ENCODE results near the gene SLCO4A1. TPM values are rescaled to one million over a fixed set of nuclear protein-coding genes. Genes with fewer than 3 reads are reported as not detected.
A peak's percentile ranks its signal among the peaks of the same experiment; 100 is the strongest.

The SLCO4A1 gene, protein sequence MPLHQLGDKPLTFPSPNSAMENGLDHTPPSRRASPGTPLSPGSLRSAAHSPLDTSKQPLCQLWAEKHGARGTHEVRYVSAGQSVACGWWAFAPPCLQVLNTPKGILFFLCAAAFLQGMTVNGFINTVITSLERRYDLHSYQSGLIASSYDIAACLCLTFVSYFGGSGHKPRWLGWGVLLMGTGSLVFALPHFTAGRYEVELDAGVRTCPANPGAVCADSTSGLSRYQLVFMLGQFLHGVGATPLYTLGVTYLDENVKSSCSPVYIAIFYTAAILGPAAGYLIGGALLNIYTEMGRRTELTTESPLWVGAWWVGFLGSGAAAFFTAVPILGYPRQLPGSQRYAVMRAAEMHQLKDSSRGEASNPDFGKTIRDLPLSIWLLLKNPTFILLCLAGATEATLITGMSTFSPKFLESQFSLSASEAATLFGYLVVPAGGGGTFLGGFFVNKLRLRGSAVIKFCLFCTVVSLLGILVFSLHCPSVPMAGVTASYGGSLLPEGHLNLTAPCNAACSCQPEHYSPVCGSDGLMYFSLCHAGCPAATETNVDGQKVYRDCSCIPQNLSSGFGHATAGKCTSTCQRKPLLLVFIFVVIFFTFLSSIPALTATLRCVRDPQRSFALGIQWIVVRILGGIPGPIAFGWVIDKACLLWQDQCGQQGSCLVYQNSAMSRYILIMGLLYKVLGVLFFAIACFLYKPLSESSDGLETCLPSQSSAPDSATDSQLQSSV
- 0.22 TPM in 1 of 2 replicates, not detected in the other for total RNA-seq (2014; rRNA removed; shearing (Covaris generic))
- polyA plus RNA-seq (2016; fragmentation: Nextera tagmentation; extraction: Ambion mirVana), result 0.10 and 0.43 TPM in 2 replicates

DNA sequence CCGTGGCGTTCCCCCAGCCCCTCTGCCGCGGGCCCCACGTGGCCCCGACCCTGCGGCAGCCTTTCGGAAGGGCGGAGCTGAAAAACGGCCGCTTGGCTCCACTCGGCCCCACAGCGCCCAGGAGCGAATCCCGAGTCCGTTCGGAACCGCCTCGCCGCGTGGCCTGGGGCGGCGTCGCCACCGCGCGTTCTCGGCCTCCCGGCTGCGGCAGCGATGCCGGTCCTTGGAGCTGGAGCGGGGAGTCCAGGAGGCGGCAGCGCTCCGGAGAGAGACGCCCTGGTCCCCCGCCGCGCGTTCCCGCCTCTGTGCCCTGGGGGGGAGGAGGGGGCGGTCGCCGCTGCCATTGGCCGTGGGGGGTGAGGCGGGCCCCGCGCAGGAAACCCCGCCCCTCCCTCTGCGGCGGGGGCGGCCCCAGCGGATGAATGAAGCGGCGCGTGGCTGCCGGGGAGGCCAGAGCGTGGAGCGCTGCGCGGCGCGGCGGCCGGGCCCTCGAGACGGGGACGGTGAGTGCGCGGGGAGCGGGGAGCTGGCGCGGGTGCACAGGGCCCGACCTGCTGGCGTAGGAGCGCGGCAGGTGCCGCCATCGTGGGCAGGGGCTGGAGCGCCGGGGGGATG is at the start of gene SLCO4A1:
Gene SLCO4A1 (plus strand): TSS at position 453 of the 615 bp plus-strand sequence. CDS start 13,952 bp downstream, outside the sequence.
- no peak within 1 kb of the TSS; the same call in 1 of the 2 replicates for H3K9ac ChIP-seq

DNA sequence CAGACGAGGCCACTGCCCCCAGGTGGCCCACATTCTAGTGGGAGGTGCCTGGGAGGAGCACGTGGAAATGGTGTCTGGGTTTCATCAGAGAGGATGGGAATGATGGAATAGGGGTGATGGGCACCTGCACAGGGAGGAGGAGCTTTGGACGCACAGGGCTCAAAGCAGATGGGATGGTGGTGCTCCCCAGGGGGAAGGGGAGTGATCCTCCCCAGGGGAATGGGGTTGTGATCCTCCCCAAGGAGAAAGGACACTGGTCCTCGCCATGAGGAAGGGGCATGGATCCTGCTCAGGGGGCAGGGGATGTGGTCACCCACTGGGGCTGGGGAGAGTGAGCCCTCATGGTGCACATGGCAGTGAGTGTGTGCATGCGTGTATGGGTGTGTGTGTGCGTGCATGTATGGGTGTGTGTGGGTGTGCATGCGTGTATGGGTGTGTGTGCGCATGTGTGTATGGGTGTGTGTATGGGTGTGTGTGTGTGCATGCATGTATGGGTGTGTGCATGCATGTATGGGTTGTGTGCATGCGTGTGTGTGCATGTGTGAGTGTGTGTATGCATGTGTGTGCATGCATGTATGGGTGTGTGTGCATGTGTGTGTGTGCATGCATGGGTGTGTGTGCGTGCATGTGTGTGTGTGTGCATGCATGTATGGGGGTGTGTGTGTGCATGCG is 49.7 kb upstream of the SLCO4A1 start:
- H3F3A ChIP-seq (ENCODE audit: insufficient read depth), result no peaks in the 10 kb centered on the region
- H3K4me2 ChIP-seq (ENCODE audit: unreplicated experiment), result no peak overlapping the region
- WGBS, 2 experiments (ENCODE audit: low coverage in 1 of 2, low lambda C conversion rate in 2 of 2, missing lambda C conversion rate in 2 of 2), result 60 to 66% methylated on average over 11 of the region's 11 CpGs
- H3K9me3 ChIP-seq (ENCODE audit: low read depth), result no peaks in the 10 kb centered on the region
- no peak overlapping the region for H2AFZ ChIP-seq
- 0 out of 2 replicates have a peak, but pooled peaks cover 10% of the 10 kb centered on the region for H3K27me3 ChIP-seq (replicated peaks; ENCODE audit: insufficient read depth)
- H3K9ac ChIP-seq, result no peak overlapping the region
- no peaks in the 10 kb centered on the region for H3K79me2 ChIP-seq (ENCODE audit: insufficient read depth)
- no peak for TF ChIP-seq EZH2phosphoT487 (IDR thresholded peaks at IDR 0.05; ENCODE audit: insufficient read depth, low read depth)
- no peak for TF ChIP-seq EZH2 (IDR thresholded peaks at IDR 0.05; ENCODE audit: insufficient read depth, poor library complexity, severe bottlenecking)
- H3K9me2 ChIP-seq (ENCODE audit: insufficient read depth), result no peaks in the 10 kb centered on the region
- H4K20me1 ChIP-seq (ENCODE audit: insufficient read depth), result no peaks in the 10 kb centered on the region
- no peak overlapping the region for H3K27ac ChIP-seq
- no peak for DNase-seq
- in situ Hi-C loops (cut with MboI), result no loop called here
- peaks cover 21% of the 10 kb centered on the region for H3K4me1 ChIP-seq (ENCODE audit: insufficient read depth)
- H3K4me3 ChIP-seq, result no peak overlapping the region
- no peaks in the 10 kb centered on the region for H3K36me3 ChIP-seq (ENCODE audit: low read depth)

More for the DNA sequence above, at the start of gene SLCO4A1:
- peak within 1 kb of the TSS; percentile 55 for H3K4me3 ChIP-seq
- in situ Hi-C loops (cut with MboI), result no loop called here
- no peak for TF ChIP-seq EZH2 (IDR thresholded peaks at IDR 0.05; ENCODE audit: insufficient read depth, poor library complexity, severe bottlenecking)
- TF ChIP-seq EZH2phosphoT487 (IDR thresholded peaks at IDR 0.05; ENCODE audit: insufficient read depth, low read depth), result no peak
- peak; percentile 65 for DNase-seq
- 1 to 3% methylated on average over 30 to 51 of the region's 82 CpGs for WGBS, 2 experiments (ENCODE audit: low coverage in 1 of 2, low lambda C conversion rate in 2 of 2, missing lambda C conversion rate in 2 of 2)
- peak within 1 kb of the TSS; percentile 26 for H2AFZ ChIP-seq
- H3F3A ChIP-seq (ENCODE audit: insufficient read depth), result no peaks in the 10 kb centered on the region
- H3K4me1 ChIP-seq (ENCODE audit: insufficient read depth), result no peaks in the 10 kb centered on the region
- no peak within 1 kb of the TSS for H3K27ac ChIP-seq
- peak within 1 kb of the TSS; percentile 61 for H3K4me2 ChIP-seq (ENCODE audit: unreplicated experiment)
- no peaks in the 10 kb centered on the region for H3K36me3 ChIP-seq (ENCODE audit: low read depth)
- no peaks in the 10 kb centered on the region for H4K20me1 ChIP-seq (ENCODE audit: insufficient read depth)
- H3K9me3 ChIP-seq (ENCODE audit: low read depth), result no peaks in the 10 kb centered on the region
- no peaks in the 10 kb centered on the region for H3K9me2 ChIP-seq (ENCODE audit: insufficient read depth)
- H3K79me2 ChIP-seq (ENCODE audit: insufficient read depth), result no peaks in the 10 kb centered on the region
- peaks cover 23% of the 10 kb centered on the region for H3K27me3 ChIP-seq (replicated peaks; ENCODE audit: insufficient read depth)

DNA sequence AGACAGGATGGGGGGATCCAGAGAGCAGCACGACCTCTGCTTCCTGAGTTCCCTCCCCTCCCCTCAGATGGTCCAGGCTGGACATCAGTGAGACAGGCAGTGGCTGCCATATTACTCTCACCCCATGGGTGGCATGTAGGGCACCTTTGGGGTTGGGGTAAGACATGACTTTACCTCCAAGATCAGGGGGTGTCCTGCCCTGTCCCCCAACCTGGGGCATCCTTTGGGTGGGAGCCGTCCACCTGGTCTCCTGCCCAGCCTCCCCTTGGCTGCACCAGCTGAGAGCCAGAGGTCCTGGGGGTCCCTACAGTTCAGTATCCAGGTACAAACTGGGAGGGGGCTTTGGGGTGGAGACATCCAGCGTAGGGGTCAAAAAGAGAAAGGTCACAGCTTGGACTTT is 48.7 kb upstream of the SLCO4A1 start:
- in situ Hi-C loops (cut with MboI), result no loop called here
- TF ChIP-seq EZH2 (IDR thresholded peaks at IDR 0.05; ENCODE audit: insufficient read depth, poor library complexity, severe bottlenecking) (no peak), EZH2phosphoT487 (IDR thresholded peaks at IDR 0.05; ENCODE audit: insufficient read depth, low read depth) (no peak)
- Histone ChIP-seq H3K27me3 (replicated peaks; ENCODE audit: insufficient read depth) (0 out of 2 replicates have a peak, but pooled peaks cover 10% of the 10 kb centered on the region), H3K9ac (no peak overlapping the region), H3K4me2 (ENCODE audit: unreplicated experiment) (no peak overlapping the region), H3K4me3 (no peak overlapping the region), H3K9me3 (ENCODE audit: low read depth) (no peaks in the 10 kb centered on the region), H3F3A (ENCODE audit: insufficient read depth) (no peaks in the 10 kb centered on the region), H3K27ac (no peak overlapping the region), H2AFZ (no peak overlapping the region), H3K9me2 (ENCODE audit: insufficient read depth) (no peaks in the 10 kb centered on the region), H4K20me1 (ENCODE audit: insufficient read depth) (no peaks in the 10 kb centered on the region), H3K4me1 (ENCODE audit: insufficient read depth) (peaks cover 13% of the 10 kb centered on the region), H3K36me3 (ENCODE audit: low read depth) (no peaks in the 10 kb centered on the region), H3K79me2 (ENCODE audit: insufficient read depth) (no peaks in the 10 kb centered on the region)
- 9 to 40% methylated on average over 3 of the region's 3 CpGs for WGBS, 2 experiments (ENCODE audit: low coverage in 1 of 2, low lambda C conversion rate in 2 of 2, missing lambda C conversion rate in 2 of 2)
- no peak for DNase-seq

DNA sequence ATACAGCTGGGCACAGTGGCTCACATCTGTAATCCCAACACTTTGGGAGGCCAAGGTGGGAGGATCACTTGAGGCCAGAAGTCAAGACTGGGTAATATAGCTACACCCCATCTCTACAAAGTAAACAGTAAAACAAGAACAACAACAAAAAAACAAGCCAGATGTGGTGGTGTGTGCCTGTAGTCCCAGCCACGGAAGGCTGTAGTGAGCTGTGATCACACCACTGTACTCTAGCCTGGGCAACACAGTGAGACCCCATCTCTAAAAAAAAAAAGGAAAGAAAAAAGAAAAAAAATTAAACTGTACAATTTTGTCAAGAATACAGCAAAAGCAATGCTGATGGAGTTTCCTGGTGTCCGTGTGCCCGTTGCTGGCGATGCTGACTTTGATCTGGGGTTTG is 47.2 kb upstream of the SLCO4A1 start:
- no peaks in the 10 kb centered on the region for H3F3A ChIP-seq (ENCODE audit: insufficient read depth)
- peaks cover 12% of the 10 kb centered on the region; the same call in 1 of the 2 replicates for H3K27me3 ChIP-seq (replicated peaks; ENCODE audit: insufficient read depth)
- WGBS, 2 experiments (ENCODE audit: low coverage in 1 of 2, low lambda C conversion rate in 2 of 2, missing lambda C conversion rate in 2 of 2), result 7% methylated on average over 4 of the region's 4 CpGs
- no peak for TF ChIP-seq EZH2phosphoT487 (IDR thresholded peaks at IDR 0.05; ENCODE audit: insufficient read depth, low read depth)
- TF ChIP-seq EZH2 (IDR thresholded peaks at IDR 0.05; ENCODE audit: insufficient read depth, poor library complexity, severe bottlenecking), result no peak
- H3K9me2 ChIP-seq (ENCODE audit: insufficient read depth), result no peaks in the 10 kb centered on the region
- no peak overlapping the region for H3K27ac ChIP-seq
- in situ Hi-C loops (cut with MboI), result no loop called here
- peaks cover 2% of the 10 kb centered on the region for H3K4me1 ChIP-seq (ENCODE audit: insufficient read depth)
- H3K9me3 ChIP-seq (ENCODE audit: low read depth), result no peaks in the 10 kb centered on the region
- H3K79me2 ChIP-seq (ENCODE audit: insufficient read depth), result no peaks in the 10 kb centered on the region
- no peak for DNase-seq
- no peak overlapping the region for H3K9ac ChIP-seq
- H4K20me1 ChIP-seq (ENCODE audit: insufficient read depth), result no peaks in the 10 kb centered on the region
- H3K4me3 ChIP-seq, result no peak overlapping the region
- H3K36me3 ChIP-seq (ENCODE audit: low read depth), result no peaks in the 10 kb centered on the region
- H3K4me2 ChIP-seq (ENCODE audit: unreplicated experiment), result no peak overlapping the region
- H2AFZ ChIP-seq, result no peak overlapping the region

Measured in GM23248 (cell line).